IPS-18c (cell line): Measurements from ENCODE around the gene HNRNPA1.
"Not testable (repeated sequence)": the region's sequence is repeated elsewhere in the genome, so short reads cannot be mapped to it uniquely, and the experiment has no call there.

ENCODE experiments used
- H3K4me3 ChIP-seq: 2 replicates; pipeline ENCODE4 v1.7.0; 2013; ENCODE audit warnings: low read depth, mild to moderate bottlenecking, low read length, moderate library complexity; ENCODE audit not compliant: insufficient read depth
- H3K9me3 ChIP-seq: one replicate; pipeline ENCODE4 v1.6.1; 2013; ENCODE audit warnings: mild to moderate bottlenecking, low read length, moderate library complexity; ENCODE audit not compliant: control insufficient read depth, insufficient read depth

HNRNPA1 gene

DNA sequence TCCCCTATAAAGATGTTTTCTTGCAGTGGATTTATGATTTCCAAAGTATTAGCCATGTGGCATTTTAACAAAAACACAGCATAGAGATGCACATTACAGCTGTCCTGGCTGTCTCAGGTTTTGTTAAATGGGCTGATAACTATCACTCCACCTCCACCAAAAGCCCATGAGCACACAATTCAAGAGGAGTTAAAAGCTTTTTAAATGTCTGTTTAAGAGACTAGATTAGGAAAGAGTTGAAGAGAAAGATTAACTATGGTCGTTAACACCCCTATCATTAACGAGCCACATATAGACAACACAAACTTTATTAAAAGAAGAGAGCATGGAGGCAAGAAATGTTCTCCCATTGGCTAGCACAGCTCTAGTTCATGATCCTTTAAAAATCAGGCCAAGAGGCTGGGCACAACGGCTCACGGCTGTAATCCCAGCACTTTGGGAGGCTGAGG, 15.1 kb upstream of the HNRNPA1 start:
- Histone ChIP-seq H3K9me3 (no peaks in the 10 kb centered on the region), H3K4me3 (no peak overlapping the region)

DNA sequence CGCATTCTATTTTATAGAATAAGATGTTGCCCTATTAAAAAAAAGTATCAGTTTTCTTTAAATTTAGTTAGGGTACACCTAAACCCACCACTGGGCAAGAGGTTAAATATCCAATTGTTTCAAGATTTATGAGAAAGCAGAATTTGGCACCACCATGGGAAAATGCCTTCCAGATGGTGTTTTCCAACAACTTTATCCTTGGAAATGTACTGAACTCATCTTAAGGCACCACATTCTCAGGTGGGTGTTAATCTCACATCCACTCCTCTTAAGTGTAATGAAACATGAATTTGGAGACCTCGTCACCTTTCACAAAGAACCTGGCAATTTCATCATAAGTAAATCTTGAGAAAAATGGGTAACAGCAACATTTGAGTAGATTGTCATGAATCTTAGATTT, 13.7 kb upstream of the HNRNPA1 start:
- no peaks in the 10 kb centered on the region for H3K9me3 ChIP-seq
- no peak overlapping the region for H3K4me3 ChIP-seq

DNA sequence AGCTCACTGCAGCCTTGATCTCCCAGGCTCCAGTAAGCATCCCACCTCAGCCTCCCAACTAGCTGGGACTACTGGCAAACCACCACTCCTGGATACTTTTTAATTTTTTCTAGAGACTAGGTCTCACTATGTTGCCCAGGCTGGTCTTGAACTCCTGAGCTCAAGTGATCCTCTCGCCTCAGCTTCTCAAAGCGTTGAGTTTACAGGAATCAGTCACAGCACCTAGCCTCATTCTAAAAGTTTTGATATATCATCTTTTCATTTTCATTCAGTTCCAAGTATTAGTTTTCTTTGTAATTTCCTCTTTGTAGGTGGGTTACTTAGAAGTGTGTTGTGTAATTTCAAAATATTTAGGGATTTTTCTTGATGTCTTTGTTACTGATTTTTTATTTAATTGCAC, 10.2 kb upstream of the HNRNPA1 start:
- no peak overlapping the region for H3K4me3 ChIP-seq
- no peaks in the 10 kb centered on the region for H3K9me3 ChIP-seq

- H3K4me3 ChIP-seq: no peak overlapping the region
- H3K9me3 ChIP-seq: no peaks in the 10 kb centered on the region
Measured at GRCh38 chr12:54272214-54272613, 8.3 kb upstream of the HNRNPA1 start.

GRCh38 chr12:54273981-54274380, 6.5 kb upstream of the HNRNPA1 start:
- Histone ChIP-seq H3K4me3 (no peak overlapping the region), H3K9me3 (no peaks in the 10 kb centered on the region)

- no peak overlapping the region for H3K4me3 ChIP-seq
- H3K9me3 ChIP-seq: no peaks in the 10 kb centered on the region
Measured at GRCh38 chr12:54276368-54276767, 4.2 kb upstream of the HNRNPA1 start.

GRCh38 chr12:54277823-54278276, 2.7 kb upstream of the HNRNPA1 start:
- peak overlapping the region; percentile 38; the same call in 1 of the 2 replicates for H3K4me3 ChIP-seq
- H3K9me3 ChIP-seq: no peaks in the 10 kb centered on the region

- H3K4me3 ChIP-seq: peak overlapping the region; percentile 90
Measured at GRCh38 chr12:54279227-54279631, 1.3 kb upstream of the HNRNPA1 start.

GRCh38 chr12:54279632-54280467, 676 bp upstream of the HNRNPA1 start, which contains the start of gene CBX5:
Gene CBX5, minus strand, starts transcription at chr12:54280122. Its CDS starts 22,472 bp downstream, at chr12:54257650.
- peak within 1 kb of the TSS; percentile 90 for H3K4me3 ChIP-seq
- H3K9me3 ChIP-seq: no peaks in the 10 kb centered on the region

More at GRCh38 chr12:54279227-54279631, 1.3 kb upstream of the HNRNPA1 start:
- no peaks in the 10 kb centered on the region for H3K9me3 ChIP-seq

DNA sequence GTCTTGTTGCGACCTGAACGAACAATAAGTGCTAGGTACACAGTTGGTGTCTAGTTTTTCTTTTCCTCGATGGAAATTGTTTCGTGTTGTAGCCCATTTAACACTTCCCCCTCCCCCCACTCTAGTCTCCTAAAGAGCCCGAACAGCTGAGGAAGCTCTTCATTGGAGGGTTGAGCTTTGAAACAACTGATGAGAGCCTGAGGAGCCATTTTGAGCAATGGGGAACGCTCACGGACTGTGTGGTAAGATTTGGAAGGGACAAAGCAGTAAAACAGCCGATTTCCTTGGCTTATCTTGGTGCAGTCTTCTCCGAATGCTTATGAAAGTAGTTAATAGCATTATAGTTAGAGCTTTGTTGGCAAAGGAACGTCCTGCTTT, 724 bp downstream of the HNRNPA1 start:
- H3K9me3 ChIP-seq: not testable (repeated sequence)
- H3K4me3 ChIP-seq: peak overlapping the region; percentile 67

GRCh38 chr12:54281694-54282093, 1.2 kb downstream of the HNRNPA1 start:
- H3K4me3 ChIP-seq: peak overlapping the region; percentile 67
- H3K9me3 ChIP-seq: not testable (repeated sequence)

DNA sequence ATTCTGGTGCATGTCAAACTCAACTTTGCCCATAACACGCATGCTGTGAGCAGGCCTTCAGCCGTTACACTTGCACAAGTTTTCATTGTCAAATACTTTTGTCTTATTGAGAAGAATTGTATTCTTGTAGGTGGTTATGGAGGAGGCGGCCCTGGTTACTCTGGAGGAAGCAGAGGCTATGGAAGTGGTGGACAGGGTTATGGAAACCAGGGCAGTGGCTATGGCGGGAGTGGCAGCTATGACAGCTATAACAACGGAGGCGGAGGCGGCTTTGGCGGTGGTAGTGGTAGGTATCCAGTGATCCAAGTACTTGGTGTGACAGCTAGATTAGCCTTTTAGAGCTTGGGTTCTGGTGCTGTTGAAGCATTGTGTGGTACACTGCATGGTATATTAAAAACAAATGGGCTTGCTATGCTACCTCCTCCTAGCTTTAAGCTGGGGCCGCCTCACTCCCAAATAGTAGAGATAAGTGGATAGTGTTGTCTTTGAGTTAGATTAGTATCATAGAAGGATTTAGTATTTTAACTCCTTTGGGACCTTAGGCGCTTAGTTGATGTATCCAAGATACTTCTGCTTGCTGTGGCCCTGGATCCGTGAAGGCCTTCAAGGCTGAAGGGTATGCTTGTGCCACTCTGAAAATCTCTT, 2.5 kb downstream of the HNRNPA1 start:
- Histone ChIP-seq H3K4me3 (peak overlapping the region; percentile 67), H3K9me3 (no peaks in the 10 kb centered on the region)

- H3K4me3 ChIP-seq: peak overlapping the region; percentile 20; the same call in 1 of the 2 replicates
Measured at GRCh38 chr12:54284070-54284780, 3.7 kb downstream of the HNRNPA1 start.

GRCh38 chr12:54285150-54286041, 4.9 kb downstream of the HNRNPA1 start:
- H3K4me3 ChIP-seq: no peak overlapping the region

More at GRCh38 chr12:54284070-54284780, 3.7 kb downstream of the HNRNPA1 start:
- not testable (repeated sequence) for H3K9me3 ChIP-seq

GRCh38 chr12:54286042-54287030, 5.8 kb downstream of the HNRNPA1 start:
- Histone ChIP-seq H3K9me3 (no peaks in the 10 kb centered on the region), H3K4me3 (no peak overlapping the region)

More at GRCh38 chr12:54285150-54286041, 4.9 kb downstream of the HNRNPA1 start:
- H3K9me3 ChIP-seq: no peaks in the 10 kb centered on the region
